Liver (tissue), 9 donors: ENCODE measurements around the gene DPF3. TPM values are rescaled to one million over a fixed set of nuclear protein-coding genes. Genes with fewer than 3 reads are reported as not detected.

Experiments used
- DNase-seq: peaks from one replicate; pipeline ENCODE4 v3.0.0-alpha.2; 2017; ENCODE audit warnings: low spot score
- H3K27ac ChIP-seq, 2 donors: one replicate each; pipeline ENCODE4 v1.7.0; 2013; ENCODE audit warnings: inconsistent platforms in 2 of 2, low read length in 2 of 2, control low read depth in 1 of 2, low read depth in 1 of 2, mild to moderate bottlenecking in 1 of 2
- H3K27me3 ChIP-seq, 4 donors: one replicate each; pipeline versions ENCODE4 v1.6.1 to v1.7.0; 2013; ENCODE audit warnings: low read length in 3 of 4, inconsistent platforms in 1 of 4, mild to moderate bottlenecking in 1 of 4, moderate library complexity in 1 of 4; ENCODE audit not compliant: control insufficient read depth in 4 of 4, insufficient read depth in 4 of 4
- H3K36me3 ChIP-seq, 4 donors: one replicate each; pipeline versions ENCODE4 v1.6.1 to v1.7.0; 2013; ENCODE audit warnings: low read length in 3 of 4, mild to moderate bottlenecking in 3 of 4, low read depth in 1 of 4, moderate library complexity in 1 of 4; ENCODE audit not compliant: control insufficient read depth in 4 of 4, insufficient read depth in 3 of 4
- H3K4me1 ChIP-seq, 4 donors: one replicate each; pipeline versions ENCODE4 v1.6.1 to v1.7.0; 2013; ENCODE audit warnings: low read length in 3 of 4, mild to moderate bottlenecking in 3 of 4, moderate library complexity in 1 of 4; ENCODE audit not compliant: control insufficient read depth in 4 of 4, insufficient read depth in 4 of 4
- H3K4me3 ChIP-seq, 3 donors: one replicate each; pipeline versions ENCODE4 v1.6.1 to v1.7.0; 2013; ENCODE audit warnings: low read length in 3 of 3, control low read depth in 1 of 3, low read depth in 1 of 3, mild to moderate bottlenecking in 1 of 3
- H3K9ac ChIP-seq, 2 donors: one replicate each; pipeline ENCODE4 v1.7.0; 2013; ENCODE audit warnings: low read length in 2 of 2, mild to moderate bottlenecking in 2 of 2, moderate library complexity in 2 of 2, control low read depth in 1 of 2, low read depth in 1 of 2
- H3K9me3 ChIP-seq, 4 donors: one replicate each; pipeline versions ENCODE4 v1.6.1 to v1.7.0; 2013; ENCODE audit warnings: low read length in 3 of 4; ENCODE audit not compliant: control insufficient read depth in 4 of 4
- EGR1 ChIP-seq, 2 donors: IDR thresholded peaks; 2 replicates each; pipeline ENCODE4 v1.6.1; 2016 to 2018; ENCODE audit warnings: antibody characterized with exemption in 2 of 2, low read depth in 2 of 2
- FOXA1 ChIP-seq: IDR thresholded peaks from 2 replicates; pipeline ENCODE4 v1.6.1; 2016; ENCODE audit warnings: antibody characterized with exemption
- FOXA2 ChIP-seq: IDR thresholded peaks from 2 replicates; pipeline ENCODE4 v1.6.1; 2016; ENCODE audit warnings: antibody characterized with exemption
- GABPA ChIP-seq, 2 donors: IDR thresholded peaks in 1 of 2; conservative IDR thresholded peaks in 1 of 2; 2 replicates each; pipeline ENCODE4 v1.6.1; 2016; ENCODE audit warnings: antibody characterized with exemption in 2 of 2, mild to moderate bottlenecking in 1 of 2, moderate library complexity in 1 of 2
- HNF4A ChIP-seq, 2 donors: conservative IDR thresholded peaks; 2 replicates each; pipeline ENCODE4 v1.6.1; 2016; ENCODE audit warnings: antibody characterized with exemption in 2 of 2, mild to moderate bottlenecking in 2 of 2
- HNF4G ChIP-seq: IDR thresholded peaks from 2 replicates; pipeline ENCODE4 v1.6.1; 2016; ENCODE audit warnings: antibody characterized with exemption
- JUND ChIP-seq, 2 donors: IDR thresholded peaks; 2 replicates each; pipeline ENCODE4 v1.6.1; 2016; ENCODE audit warnings: antibody characterized with exemption in 2 of 2
- RAD21 ChIP-seq, 2 donors: IDR thresholded peaks; 2 replicates each; pipeline ENCODE4 v1.6.1; 2016; ENCODE audit warnings: antibody characterized with exemption in 2 of 2, mild to moderate bottlenecking in 2 of 2
- RXRA ChIP-seq, 2 donors: IDR thresholded peaks; 2 replicates each; pipeline ENCODE4 v1.6.1; 2017 to 2018; ENCODE audit warnings: antibody characterized with exemption in 2 of 2, mild to moderate bottlenecking in 1 of 2
- SP1 ChIP-seq: IDR thresholded peaks from 2 replicates; pipeline ENCODE4 v1.6.1; 2018; ENCODE audit warnings: antibody characterized with exemption, mild to moderate bottlenecking
- TAF1 ChIP-seq: conservative IDR thresholded peaks from 2 replicates; pipeline ENCODE4 v1.6.1; 2016; ENCODE audit warnings: antibody characterized with exemption, mild to moderate bottlenecking
- YY1 ChIP-seq: IDR thresholded peaks from 2 replicates; pipeline ENCODE4 v1.6.1; 2016; ENCODE audit warnings: antibody characterized with exemption, mild to moderate bottlenecking
- WGBS: extraction: QIAGEN DNeasy Blood & Tissue Kit; methylation state at CpG from one replicate; pipeline ENCODE4 v1.1.7; 2013; 5-methylcytosine and 5-hydroxymethylcytosine counted together
- polyA plus RNA-seq, 2 donors: library from polyadenylated mRNA; stranded (reverse) in 1 of 2; unstranded in 1 of 2; fragments of 200-250 nt in 1 of 2; fragments of >200 nt in 1 of 2; fragmentation: Nextera tagmentation in 1 of 2; extraction: Ambion mirVana in 1 of 2; gene quantifications; one replicate each; pipeline versions ENCODE4 v1.2.1 to v1.2.3, GENCODE V29; 2013 to 2015
- total RNA-seq, 2 donors: library from RNA; depleted of rRNA; stranded (reverse); fragments of >200 nt; gene quantifications; one replicate each; pipeline ENCODE4 v1.2.3, GENCODE V29; 2014
- TF ChIP-seq, protein P1 (sequence below): fragments of 150-350 bp; IDR thresholded peaks from 2 replicates; pipeline ENCODE4 v1.5.1; 2017; ENCODE audit warnings: improper control_type of control experiment, low read depth, low read length; ENCODE audit not compliant: missing input control
- TF ChIP-seq, protein P2 (sequence below): IDR thresholded peaks from 2 replicates; pipeline ENCODE4 v1.6.1; 2016; ENCODE audit warnings: antibody characterized with exemption
- TF ChIP-seq, protein P3 (sequence below): IDR thresholded peaks from 2 replicates; pipeline ENCODE4 v1.6.1; 2016; ENCODE audit warnings: antibody characterized with exemption
- TF ChIP-seq, protein P4 (sequence below): IDR thresholded peaks from 2 replicates; pipeline ENCODE4 v1.6.1; 2016; ENCODE audit warnings: antibody characterized with exemption
- TF ChIP-seq, protein P5 (sequence below): IDR thresholded peaks from 2 replicates; pipeline ENCODE4 v1.6.1; 2016; ENCODE audit warnings: antibody characterized with exemption, mild to moderate bottlenecking
- donor health status: healthy.
- donor health status: healthy.
- donor health status: healthy.
- donor health status: healthy.
- donor health status: healthy.

Gene DPF3
- total and polyA plus RNA-seq, 4 donors = 1.1 to 23.2 (median 2.5) TPM

DNA sequence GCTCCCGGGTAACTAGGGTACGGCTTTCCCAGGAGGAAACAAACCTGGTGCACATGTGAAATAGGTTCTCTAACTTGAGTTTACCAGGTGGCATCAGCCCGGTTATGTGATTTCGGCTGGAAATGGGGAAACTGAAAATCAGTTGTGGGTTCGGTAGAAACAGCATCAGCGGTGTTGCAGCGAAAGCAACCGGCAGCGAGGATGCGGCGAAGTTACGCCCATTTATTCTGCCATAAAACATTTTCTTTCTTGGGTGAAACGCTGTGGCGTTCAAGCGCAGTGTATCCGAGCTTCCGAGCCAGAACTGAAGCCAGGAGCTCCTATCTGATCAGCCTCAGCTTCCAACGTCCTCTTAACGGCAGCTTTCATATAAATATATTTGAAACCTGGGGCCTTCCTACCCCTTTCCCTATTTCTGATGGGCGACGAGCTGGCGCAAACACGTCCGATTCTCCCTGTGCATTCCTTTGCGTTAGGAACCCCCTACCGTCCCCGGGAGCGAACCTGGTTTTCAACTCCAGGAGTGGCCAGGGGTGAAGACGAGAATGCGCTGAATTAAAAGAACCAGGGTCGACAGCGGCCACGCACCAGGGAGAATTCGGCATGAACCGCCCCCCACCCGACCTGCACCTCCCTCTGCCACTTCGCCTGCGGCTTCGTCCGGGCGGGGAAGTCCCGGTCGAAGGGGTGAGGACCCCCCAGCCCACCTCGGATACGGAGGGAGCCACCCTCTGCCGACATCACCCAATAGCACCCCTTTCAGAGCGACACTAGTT is 1.6 kb downstream of the DPF3 start:
- peak overlapping the region; percentile 79 to 96 (median 83) for H3K4me3 ChIP-seq
- 1% methylated on average over 47 of the region's 47 CpGs for WGBS
- H3K27ac ChIP-seq = peak overlapping the region in 1 of 2 donors; percentile 63
- DNase-seq = peak; percentile 49
- H3K36me3 ChIP-seq = no peaks in the 10 kb centered on the region
- H3K9me3 ChIP-seq = no peaks in the 10 kb centered on the region
- peak overlapping the region; percentile 50 to 74 for H3K9ac ChIP-seq
- no peaks in the 10 kb centered on the region for H3K27me3 ChIP-seq
- TF ChIP-seq, protein P1, sequence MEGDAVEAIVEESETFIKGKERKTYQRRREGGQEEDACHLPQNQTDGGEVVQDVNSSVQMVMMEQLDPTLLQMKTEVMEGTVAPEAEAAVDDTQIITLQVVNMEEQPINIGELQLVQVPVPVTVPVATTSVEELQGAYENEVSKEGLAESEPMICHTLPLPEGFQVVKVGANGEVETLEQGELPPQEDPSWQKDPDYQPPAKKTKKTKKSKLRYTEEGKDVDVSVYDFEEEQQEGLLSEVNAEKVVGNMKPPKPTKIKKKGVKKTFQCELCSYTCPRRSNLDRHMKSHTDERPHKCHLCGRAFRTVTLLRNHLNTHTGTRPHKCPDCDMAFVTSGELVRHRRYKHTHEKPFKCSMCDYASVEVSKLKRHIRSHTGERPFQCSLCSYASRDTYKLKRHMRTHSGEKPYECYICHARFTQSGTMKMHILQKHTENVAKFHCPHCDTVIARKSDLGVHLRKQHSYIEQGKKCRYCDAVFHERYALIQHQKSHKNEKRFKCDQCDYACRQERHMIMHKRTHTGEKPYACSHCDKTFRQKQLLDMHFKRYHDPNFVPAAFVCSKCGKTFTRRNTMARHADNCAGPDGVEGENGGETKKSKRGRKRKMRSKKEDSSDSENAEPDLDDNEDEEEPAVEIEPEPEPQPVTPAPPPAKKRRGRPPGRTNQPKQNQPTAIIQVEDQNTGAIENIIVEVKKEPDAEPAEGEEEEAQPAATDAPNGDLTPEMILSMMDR = peak; percentile 2
- TF ChIP-seq, protein P2, sequence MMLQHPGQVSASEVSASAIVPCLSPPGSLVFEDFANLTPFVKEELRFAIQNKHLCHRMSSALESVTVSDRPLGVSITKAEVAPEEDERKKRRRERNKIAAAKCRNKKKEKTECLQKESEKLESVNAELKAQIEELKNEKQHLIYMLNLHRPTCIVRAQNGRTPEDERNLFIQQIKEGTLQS = no peak
- TF ChIP-seq, protein P3, sequence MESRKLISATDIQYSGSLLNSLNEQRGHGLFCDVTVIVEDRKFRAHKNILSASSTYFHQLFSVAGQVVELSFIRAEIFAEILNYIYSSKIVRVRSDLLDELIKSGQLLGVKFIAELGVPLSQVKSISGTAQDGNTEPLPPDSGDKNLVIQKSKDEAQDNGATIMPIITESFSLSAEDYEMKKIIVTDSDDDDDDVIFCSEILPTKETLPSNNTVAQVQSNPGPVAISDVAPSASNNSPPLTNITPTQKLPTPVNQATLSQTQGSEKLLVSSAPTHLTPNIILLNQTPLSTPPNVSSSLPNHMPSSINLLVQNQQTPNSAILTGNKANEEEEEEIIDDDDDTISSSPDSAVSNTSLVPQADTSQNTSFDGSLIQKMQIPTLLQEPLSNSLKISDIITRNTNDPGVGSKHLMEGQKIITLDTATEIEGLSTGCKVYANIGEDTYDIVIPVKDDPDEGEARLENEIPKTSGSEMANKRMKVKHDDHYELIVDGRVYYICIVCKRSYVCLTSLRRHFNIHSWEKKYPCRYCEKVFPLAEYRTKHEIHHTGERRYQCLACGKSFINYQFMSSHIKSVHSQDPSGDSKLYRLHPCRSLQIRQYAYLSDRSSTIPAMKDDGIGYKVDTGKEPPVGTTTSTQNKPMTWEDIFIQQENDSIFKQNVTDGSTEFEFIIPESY = no peak
- H3K4me1 ChIP-seq = peaks cover 3 to 28% (median 15%) of the 10 kb centered on the region in 4 donors

DNA sequence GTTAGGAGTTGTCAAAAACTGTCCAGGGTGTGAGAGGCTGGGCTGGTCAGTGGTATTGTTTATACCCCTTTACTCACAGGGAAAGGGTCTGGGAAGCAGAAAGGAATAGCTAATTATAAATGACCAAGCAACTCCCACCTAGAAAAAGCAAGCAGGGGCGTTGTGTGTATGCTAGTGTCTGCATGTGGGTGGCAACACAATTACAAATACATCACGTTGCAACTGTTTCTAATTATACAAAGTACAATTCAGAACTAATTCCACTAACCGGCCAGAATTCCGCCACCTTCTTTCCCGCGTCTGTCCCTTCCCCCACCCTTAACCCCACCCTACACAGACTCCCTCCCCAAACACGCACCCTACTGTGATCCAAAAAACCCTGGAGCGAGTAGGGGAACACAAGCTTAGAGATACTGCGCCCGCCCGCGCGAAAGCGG is 2.2 kb downstream of the DPF3 start:
- Histone ChIP-seq H3K4me1 (peaks cover 3 to 28% (median 15%) of the 10 kb centered on the region in 4 donors), H3K4me3 (peak overlapping the region; percentile 79 to 96 (median 83)), H3K9ac (no peak overlapping the region), H3K27me3 (no peaks in the 10 kb centered on the region), H3K9me3 (no peaks in the 10 kb centered on the region), H3K36me3 (no peaks in the 10 kb centered on the region), H3K27ac (no peak overlapping the region)
- no peak for DNase-seq
- WGBS = 17% methylated on average over 14 of the region's 14 CpGs
- TF ChIP-seq JUND (IDR thresholded peaks at IDR 0.05) (no peak), RAD21 (IDR thresholded peaks at IDR 0.05) (no peak), YY1 (no peak), HNF4G (no peak), FOXA2 (no peak), SP1 (no peak), EGR1 (IDR thresholded peaks at IDR 0.05; ENCODE audit: low read depth in 2 of 2) (no peak), TAF1 (no peak), HNF4A (conservative IDR thresholded peaks at IDR 0.05) (no peak), RXRA (IDR thresholded peaks at IDR 0.05) (no peak), FOXA1 (no peak), GABPA (IDR thresholded peaks at IDR 0.05 in 1 of 2, conservative IDR thresholded peaks at IDR 0.05 in 1 of 2) (no peak)
- TF ChIP-seq, protein P2 = no peak
- TF ChIP-seq, protein P4, sequence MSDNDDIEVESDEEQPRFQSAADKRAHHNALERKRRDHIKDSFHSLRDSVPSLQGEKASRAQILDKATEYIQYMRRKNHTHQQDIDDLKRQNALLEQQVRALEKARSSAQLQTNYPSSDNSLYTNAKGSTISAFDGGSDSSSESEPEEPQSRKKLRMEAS = no peak
- TF ChIP-seq, protein P1 = no peak
- TF ChIP-seq, protein P5, sequence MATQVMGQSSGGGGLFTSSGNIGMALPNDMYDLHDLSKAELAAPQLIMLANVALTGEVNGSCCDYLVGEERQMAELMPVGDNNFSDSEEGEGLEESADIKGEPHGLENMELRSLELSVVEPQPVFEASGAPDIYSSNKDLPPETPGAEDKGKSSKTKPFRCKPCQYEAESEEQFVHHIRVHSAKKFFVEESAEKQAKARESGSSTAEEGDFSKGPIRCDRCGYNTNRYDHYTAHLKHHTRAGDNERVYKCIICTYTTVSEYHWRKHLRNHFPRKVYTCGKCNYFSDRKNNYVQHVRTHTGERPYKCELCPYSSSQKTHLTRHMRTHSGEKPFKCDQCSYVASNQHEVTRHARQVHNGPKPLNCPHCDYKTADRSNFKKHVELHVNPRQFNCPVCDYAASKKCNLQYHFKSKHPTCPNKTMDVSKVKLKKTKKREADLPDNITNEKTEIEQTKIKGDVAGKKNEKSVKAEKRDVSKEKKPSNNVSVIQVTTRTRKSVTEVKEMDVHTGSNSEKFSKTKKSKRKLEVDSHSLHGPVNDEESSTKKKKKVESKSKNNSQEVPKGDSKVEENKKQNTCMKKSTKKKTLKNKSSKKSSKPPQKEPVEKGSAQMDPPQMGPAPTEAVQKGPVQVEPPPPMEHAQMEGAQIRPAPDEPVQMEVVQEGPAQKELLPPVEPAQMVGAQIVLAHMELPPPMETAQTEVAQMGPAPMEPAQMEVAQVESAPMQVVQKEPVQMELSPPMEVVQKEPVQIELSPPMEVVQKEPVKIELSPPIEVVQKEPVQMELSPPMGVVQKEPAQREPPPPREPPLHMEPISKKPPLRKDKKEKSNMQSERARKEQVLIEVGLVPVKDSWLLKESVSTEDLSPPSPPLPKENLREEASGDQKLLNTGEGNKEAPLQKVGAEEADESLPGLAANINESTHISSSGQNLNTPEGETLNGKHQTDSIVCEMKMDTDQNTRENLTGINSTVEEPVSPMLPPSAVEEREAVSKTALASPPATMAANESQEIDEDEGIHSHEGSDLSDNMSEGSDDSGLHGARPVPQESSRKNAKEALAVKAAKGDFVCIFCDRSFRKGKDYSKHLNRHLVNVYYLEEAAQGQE = no peak
- TF ChIP-seq, protein P3 = no peak
